ENCODE results near the gene SLC25A45. TPM values are rescaled to one million over a fixed set of nuclear protein-coding genes. Genes with fewer than 3 reads are reported as not detected.
A peak's percentile ranks its signal among the peaks of the same experiment; 100 is the strongest.

The SLC25A45 gene
- total RNA-seq, 4 donors from 2014 or later = 3.9 to 6.2 (median 4.7) TPM

GRCh38 chr11:65417702-65418430 is 35.4 kb upstream of the SLC25A45 start:
- TF ChIP-seq POLR2A (IDR thresholded peaks at IDR 0.05) = no peak
- no peak for TF ChIP-seq EP300 (IDR thresholded peaks at IDR 0.05)
- no peak for TF ChIP-seq CTCF (IDR thresholded peaks at IDR 0.05)
- no peak for TF ChIP-seq POLR2AphosphoS5 (IDR thresholded peaks at IDR 0.05)
- peak overlapping the region; percentile 91 for H3K4me3 ChIP-seq

GRCh38 chr11:65416841-65417701 is 34.6 kb upstream of the SLC25A45 start:
- Histone ChIP-seq H3K4me3 (peak overlapping the region; percentile 91), H3K36me3 (peaks cover 13% of the 10 kb centered on the region), H3K9me3 (no peaks in the 10 kb centered on the region), H3K27me3 (no peaks in the 10 kb centered on the region), H3K27ac (peak overlapping the region; percentile 98), H3K4me1 (peaks cover 81% of the 10 kb centered on the region)
- WGBS = 23% methylated on average over 11 of the region's 14 CpGs
- TF ChIP-seq EP300 (IDR thresholded peaks at IDR 0.05) = no peak
- TF ChIP-seq CTCF (IDR thresholded peaks at IDR 0.05) = no peak
- TF ChIP-seq POLR2AphosphoS5 (IDR thresholded peaks at IDR 0.05) = no peak
- peak; percentile 83 to 84 for DNase-seq (ENCODE audit: low spot score in 2 of 2)

More at GRCh38 chr11:65417702-65418430, 35.4 kb upstream of the SLC25A45 start:
- DNase-seq (ENCODE audit: low spot score in 2 of 2) = peak; percentile 83 to 86
- no peaks in the 10 kb centered on the region for H3K9me3 ChIP-seq
- H3K27ac ChIP-seq = peak overlapping the region; percentile 98
- H3K36me3 ChIP-seq = peaks cover 7% of the 10 kb centered on the region
- peaks cover 76% of the 10 kb centered on the region for H3K4me1 ChIP-seq
- 11% methylated on average over 11 of the region's 19 CpGs for WGBS
- H3K27me3 ChIP-seq = no peaks in the 10 kb centered on the region

GRCh38 chr11:65416341-65416824 is 33.9 kb upstream of the SLC25A45 start:
- H3K27ac ChIP-seq = peak overlapping the region; percentile 98
- H3K4me3 ChIP-seq = peak overlapping the region; percentile 91
- peak in 1 of 2 donors; percentile 24 for TF ChIP-seq POLR2A (IDR thresholded peaks at IDR 0.05)
- peak; percentile 96 to 98 for TF ChIP-seq CTCF (IDR thresholded peaks at IDR 0.05)
- peak in 2 of 3 donors; percentile 67 to 75 for TF ChIP-seq POLR2AphosphoS5 (IDR thresholded peaks at IDR 0.05)
- no peak for TF ChIP-seq EP300 (IDR thresholded peaks at IDR 0.05)
- 3% methylated on average over 8 of the region's 18 CpGs for WGBS
- H3K36me3 ChIP-seq = peaks cover 19% of the 10 kb centered on the region
- no peaks in the 10 kb centered on the region for H3K9me3 ChIP-seq
- H3K27me3 ChIP-seq = no peaks in the 10 kb centered on the region
- peaks cover 76% of the 10 kb centered on the region for H3K4me1 ChIP-seq
- DNase-seq (ENCODE audit: low spot score in 2 of 2) = peak; percentile 96

- TF ChIP-seq CTCF (IDR thresholded peaks at IDR 0.05) = no peak
- no peak for TF ChIP-seq POLR2A (IDR thresholded peaks at IDR 0.05)
- no peak for TF ChIP-seq POLR2AphosphoS5 (IDR thresholded peaks at IDR 0.05)
- TF ChIP-seq EP300 (IDR thresholded peaks at IDR 0.05) = no peak
- Histone ChIP-seq H3K9me3 (no peaks in the 10 kb centered on the region), H3K4me1 (peaks cover 73% of the 10 kb centered on the region), H3K27me3 (no peaks in the 10 kb centered on the region), H3K27ac (peak overlapping the region; percentile 98), H3K4me3 (peak overlapping the region; percentile 91), H3K36me3 (peaks cover 26% of the 10 kb centered on the region)
- peak; percentile 65 to 75 for DNase-seq (ENCODE audit: low spot score in 2 of 2)
- WGBS = 59% methylated on average over 8 of the region's 11 CpGs
These were observed 33.3 kb upstream of the SLC25A45 start for GRCh38 chr11:65415499-65416340.

All from suprapubic skin (tissue), 4 donors.